HEK293T (cell line): Measurements from ENCODE around the gene PACRG.

Experiments
- FOXK2 ChIP-seq: fragments of 450-650 bp; IDR thresholded peaks from 2 replicates; pipeline ENCODE4 v1.6.1; 2016; ENCODE audit warnings: mild to moderate bottlenecking
- TARDBP ChIP-seq: fragments of 450-650 bp; IDR thresholded peaks from 2 replicates; pipeline ENCODE4 v1.6.1; 2016
- ZNF384 ChIP-seq: fragments of 450-650 bp; IDR thresholded peaks from 2 replicates; pipeline ENCODE4 v1.6.1; 2016
- TF ChIP-seq, protein P1 (sequence below): fragments of 450-650 bp; IDR thresholded peaks from 2 replicates; pipeline ENCODE4 v1.6.1; 2016

DNA sequence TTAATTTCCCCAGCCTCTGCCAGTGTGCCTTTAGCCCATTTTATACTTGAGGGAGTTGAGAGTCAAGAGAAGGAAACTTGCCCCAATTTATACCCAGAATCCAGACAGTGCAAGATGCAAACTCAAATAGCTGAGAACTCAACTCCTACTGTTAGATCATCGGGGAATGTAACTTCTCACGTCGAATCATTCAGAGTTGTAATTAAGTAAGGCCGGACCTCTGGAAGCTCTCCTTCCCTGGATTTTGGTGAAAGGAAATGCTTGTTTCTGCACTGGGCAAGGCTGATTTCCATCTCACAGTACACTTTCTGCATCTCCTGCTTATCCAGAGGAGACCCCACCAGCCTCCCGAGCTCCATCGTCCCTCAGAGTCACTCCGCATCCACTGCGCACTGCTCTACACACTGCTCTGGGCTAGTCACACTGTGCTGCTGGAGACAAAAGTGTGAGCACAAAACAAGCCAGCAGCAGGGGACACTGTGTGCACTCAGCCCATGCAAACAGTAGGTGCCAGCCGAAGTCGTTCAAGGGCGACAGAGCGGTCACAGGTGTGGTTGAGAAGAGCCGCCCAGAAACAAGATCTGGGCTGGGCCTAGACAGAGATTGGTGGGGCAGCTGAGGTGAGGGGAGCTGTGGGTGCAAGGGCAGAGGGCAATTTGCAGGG, 536.4 kb downstream of the PACRG start:
- TF ChIP-seq ZNF384: no peak
- TF ChIP-seq TARDBP: no peak
- TF ChIP-seq, protein P1, sequence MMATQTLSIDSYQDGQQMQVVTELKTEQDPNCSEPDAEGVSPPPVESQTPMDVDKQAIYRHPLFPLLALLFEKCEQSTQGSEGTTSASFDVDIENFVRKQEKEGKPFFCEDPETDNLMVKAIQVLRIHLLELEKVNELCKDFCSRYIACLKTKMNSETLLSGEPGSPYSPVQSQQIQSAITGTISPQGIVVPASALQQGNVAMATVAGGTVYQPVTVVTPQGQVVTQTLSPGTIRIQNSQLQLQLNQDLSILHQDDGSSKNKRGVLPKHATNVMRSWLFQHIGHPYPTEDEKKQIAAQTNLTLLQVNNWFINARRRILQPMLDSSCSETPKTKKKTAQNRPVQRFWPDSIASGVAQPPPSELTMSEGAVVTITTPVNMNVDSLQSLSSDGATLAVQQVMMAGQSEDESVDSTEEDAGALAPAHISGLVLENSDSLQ: no peak
- TF ChIP-seq FOXK2: no peak
